PC-3 (cell line): Measurements from ENCODE around the gene PTAFR.

ENCODE experiments used
- CTCF ChIP-seq: fragments of 300-600 bp; sonication (generic); conservative IDR thresholded peaks from 2 replicates; pipeline ENCODE4 v1.5.1; 2017; ENCODE audit warnings: antibody characterized with exemption, low read depth, mild to moderate bottlenecking, low read length
- EZH2 ChIP-seq: fragments of 300-600 bp; sonication (generic); IDR thresholded peaks from one replicate; pipeline ENCODE4 v1.6.1; 2017; ENCODE audit warnings: antibody characterized with exemption, mild to moderate bottlenecking, low read length; ENCODE audit not compliant: unreplicated experiment

DNA sequence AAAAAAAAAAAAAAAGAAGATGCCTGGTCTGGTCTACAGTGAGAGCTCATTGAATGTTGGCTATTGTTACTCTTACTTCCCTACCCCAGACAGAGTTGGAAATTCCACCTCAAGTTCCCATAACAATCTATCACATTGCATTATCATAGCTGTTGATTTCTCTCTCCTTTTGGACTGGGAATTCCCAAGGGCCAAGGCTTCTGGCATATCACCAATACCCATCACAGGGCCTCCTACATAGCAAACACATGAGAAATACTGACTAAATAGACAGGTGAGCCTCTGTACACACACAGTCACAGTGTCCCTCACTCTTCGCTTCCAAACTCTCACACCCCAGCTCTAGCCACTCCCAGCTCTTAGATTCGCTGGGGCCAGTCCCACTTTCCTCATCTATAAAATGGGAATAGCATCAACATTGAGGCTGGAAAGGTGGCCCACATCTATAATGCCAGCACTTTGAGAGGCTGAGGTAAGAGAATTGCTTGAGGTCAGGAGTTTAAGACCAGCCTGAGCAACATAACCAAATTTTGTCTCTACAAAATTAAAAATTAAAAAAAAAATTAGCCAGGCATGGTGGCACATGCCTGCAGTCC, 6.4 kb downstream of the PTAFR start:
- TF ChIP-seq EZH2 (no peak), CTCF (no peak)
